NCI-H2029 treated with DMSO at 0.1 percent for 48 hours (cell line): ENCODE results near the gene RBBP4.
"Not testable (repeated sequence)": the region's sequence is repeated elsewhere in the genome, so short reads cannot be mapped to it uniquely, and the experiment has no call there.

Experiments used
- DNase-seq: peaks from one replicate; lab custom pipeline; 2025; lab: John Stamatoyannopoulos, UW

RBBP4 gene

DNA sequence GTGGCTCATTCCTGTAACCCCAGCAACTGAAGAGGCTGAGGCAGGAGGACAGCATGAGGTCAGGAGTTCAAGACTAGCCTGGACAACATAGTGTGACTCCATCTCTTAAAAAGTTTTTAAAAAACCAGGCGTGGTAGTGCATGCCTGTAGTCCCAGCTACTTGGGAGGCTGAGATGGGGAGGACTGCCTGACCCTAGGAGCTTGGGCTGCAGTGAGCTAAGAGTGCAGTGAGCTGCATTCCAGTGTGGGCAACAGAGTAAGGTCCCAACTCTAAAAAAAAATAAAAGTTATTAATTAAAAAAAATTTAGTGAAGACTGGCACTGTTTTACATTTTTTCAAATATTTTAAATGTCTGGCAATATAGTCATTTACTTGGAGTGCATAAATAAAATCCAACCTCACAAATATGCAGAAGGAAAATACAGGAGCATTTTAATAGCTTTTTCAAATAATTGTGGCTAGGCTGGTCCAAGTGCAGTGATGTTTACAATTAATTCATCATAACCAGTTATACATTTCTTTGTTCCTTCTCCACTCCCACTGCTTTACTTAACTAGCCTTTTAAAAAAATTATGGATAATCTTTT, 11.4 kb upstream of the RBBP4 start:
- no peak for DNase-seq

DNA sequence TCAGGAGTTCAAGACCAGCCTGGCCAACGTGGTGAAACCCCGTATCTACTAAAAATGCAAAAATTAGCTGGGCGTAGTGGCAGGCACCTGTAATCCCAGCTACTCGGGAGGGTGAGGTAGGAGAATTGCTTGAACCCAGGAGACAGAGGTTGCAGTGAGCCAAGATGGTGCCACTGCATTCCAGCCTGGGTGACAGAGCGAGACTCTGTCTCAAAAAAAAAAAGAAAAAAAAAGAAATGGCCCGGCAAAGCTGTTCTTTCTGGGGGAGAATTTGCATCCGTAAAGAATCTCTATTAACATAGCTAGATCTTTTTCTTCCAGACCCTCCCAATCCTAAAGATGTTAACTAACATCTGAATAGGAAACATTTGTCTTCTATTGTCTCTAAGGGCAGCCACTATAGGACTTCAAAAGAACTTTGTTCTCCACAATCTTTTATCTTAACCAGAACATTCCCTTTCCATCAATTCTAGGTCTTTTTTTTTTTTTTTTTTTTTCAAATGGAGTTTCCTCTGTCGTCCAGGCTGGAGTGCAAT, 8.6 kb upstream of the RBBP4 start:
- DNase-seq, result not testable (repeated sequence)

DNA sequence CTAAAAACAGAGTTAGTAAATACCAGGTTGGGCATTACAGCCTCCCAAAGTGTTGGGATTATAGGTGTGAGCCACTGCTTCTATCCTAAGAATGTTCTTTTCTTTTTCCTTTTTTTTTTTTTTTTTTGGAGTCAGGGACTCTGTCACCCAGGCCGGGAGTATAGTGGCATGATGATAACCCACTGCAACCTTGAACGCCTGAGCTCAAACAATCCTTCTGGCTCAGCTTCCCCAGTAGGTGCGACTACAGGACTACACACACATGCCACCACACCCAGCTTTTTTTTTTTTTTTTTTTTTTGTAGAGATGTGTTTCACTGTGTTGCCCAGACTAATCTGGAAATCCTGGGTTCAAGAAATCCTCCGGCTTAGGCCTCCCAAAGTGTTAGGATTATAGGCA, 6.6 kb upstream of the RBBP4 start:
- DNase-seq, result no peak

DNA sequence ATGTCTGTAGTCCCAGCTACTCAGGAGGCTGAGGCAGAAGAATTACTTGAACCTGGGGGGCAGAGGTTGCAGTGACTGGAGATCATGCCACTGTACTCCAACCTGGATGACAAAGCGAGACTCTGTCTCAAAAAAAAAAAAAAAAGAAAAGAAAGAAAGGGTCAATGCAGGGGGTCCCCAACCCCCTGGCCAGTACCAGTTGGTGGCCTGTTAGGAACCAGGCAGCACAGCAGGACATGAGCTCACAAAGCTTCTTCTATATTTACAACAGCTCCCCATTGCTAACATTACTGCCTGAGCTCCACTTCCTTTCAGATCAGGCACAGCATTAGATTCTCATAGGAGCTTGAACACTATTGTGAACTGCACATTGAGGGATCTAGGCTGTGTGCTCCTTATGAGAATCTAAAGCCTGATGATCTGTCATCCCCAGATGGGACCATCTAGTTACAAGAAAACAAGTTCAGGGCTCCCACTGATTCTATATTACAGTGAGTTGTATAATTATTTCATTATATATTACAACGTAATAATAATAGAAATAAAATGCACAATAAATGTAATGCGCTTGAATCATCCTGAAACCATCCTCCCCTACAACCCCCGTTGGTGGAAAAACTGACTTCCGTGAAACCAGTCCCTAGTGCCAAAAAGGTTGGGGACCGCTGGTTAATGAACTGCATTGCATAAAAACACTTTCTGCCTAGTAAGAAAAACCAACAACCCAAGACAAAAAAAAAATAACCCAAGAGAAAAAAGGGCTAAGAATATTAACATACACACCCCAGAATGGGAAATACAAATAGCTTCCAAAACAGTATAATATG, 3.5 kb upstream of the RBBP4 start:
- DNase-seq, result no peak

DNA sequence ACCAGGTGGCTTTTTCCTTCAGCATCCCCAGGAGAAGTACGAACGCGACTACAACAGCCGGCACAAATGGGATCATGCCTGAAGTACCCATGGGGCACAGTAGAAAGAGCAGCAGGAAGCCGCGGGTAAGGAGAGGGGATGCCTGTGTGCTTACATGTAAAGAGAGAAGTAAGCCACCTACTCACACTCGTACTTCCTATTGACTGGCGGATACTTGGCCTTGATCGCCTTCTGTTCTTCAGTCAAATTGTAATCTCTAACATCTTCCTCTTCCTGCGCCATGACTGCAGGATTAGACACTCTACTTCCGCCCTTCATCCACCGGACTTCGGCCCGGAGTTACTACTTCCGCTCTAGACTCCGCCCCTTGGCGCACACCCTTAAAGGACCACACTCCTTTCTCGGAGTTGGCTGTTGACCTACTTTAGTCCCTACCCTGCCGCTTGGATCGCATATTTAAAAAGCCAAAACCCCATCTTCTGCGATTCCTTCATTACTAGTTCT, 708 bp upstream of the RBBP4 start, which contains the start of gene ZBTB8OS:
Gene ZBTB8OS, minus strand, starts transcription at position 303 of the 504 bp plus-strand sequence. Its CDS starts 21 bp downstream, at position 282.
- DNase-seq, result peak; percentile 94

DNA sequence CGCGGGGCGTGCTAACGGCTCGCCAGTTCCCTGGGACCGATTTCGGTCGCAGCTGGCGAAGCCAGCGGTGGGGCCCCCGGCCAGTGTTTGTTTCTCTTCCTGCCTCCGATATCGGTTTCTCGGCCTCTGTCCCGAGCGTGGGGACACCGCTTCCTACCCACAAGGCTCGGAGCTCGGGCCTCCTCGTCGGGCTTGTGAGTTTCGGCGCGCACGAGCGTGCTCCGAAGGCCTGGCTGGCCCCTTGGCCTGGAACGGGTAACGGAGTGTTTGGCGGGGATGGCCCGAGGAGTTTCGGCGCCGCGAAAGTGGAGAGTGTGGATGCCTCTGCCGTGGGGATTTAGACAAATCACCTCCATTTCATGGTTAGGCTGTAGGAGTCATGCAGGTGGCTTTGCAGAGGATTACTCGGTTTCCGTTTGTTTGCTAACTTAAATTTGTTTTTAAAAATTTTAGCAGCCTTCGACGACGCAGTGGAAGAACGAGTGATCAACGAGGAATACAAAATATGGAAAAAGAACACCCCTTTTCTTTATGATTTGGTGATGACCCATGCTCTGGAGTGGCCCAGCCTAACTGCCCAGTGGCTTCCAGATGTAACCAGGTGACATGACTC, 559 bp downstream of the RBBP4 start:
- no peak for DNase-seq

DNA sequence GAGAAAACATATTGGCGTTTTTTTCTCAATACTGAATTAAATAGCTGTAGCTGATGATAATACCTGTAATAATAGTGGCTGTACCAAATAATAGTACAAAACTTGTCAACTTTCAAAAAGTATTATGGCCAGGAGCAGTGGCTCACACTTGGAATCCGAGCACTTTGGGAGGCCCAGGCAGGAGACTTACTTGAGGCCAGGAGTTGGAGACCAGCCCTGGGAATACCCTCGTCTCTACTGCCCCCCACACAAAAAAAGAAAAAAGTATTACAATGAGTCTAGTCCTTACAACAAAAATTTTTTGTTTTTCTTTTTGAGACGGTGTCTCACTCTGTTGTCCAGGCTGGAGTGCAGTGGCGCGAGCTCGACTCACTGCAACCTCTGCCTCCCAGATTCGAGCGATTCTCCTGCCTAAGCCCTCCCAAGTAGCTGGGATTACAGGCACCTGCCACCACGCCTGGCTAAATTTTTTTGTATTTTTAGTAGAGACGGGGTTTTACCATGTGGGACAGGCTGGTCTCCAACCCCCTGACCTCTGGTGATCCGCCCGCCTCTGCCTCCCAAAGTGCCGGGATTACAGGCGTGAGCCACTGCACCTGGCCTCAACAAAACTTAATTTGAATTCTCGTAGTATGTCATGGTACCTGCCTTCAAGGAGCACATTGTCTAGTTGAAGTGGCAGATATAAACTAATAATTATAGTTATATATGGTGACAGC, 1.4 kb downstream of the RBBP4 start:
- no peak for DNase-seq

DNA sequence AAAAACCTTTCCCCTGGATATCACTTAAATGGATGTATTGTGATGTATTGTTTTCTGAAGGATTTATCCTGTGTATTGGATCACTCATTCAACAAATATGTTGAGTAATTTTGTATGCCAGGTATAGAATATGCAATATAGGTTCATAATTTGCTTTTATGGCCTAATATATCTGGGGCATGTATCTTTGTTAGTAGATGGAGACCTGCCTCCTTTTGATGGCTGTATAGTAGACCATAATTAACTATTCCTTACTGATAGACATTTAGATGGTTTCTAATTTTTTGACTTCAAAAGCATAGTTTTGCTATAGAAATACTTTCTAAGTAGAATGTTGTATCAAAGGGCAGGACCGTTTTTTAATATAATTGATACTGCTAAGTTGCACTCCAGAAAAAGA, 8.6 kb downstream of the RBBP4 start:
- DNase-seq, result no peak

DNA sequence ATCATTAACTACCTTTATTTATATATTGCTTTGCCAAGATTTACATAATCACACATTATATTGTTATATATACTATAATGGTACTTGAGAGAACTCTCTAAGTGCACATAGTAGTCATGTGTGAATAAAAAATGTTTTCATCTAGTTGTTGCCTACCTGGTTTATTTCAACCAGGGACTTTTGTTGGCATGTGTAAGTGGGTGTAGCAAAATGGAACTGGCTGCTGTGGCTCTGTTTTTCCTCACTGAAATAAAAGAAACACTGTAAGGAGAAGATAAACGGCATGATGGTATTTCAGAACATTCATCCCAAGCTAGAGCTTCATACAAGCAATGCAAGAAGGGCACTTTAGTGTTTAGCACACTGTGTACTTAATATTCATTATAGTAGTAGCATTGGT, 14.9 kb downstream of the RBBP4 start:
- DNase-seq, result no peak

DNA sequence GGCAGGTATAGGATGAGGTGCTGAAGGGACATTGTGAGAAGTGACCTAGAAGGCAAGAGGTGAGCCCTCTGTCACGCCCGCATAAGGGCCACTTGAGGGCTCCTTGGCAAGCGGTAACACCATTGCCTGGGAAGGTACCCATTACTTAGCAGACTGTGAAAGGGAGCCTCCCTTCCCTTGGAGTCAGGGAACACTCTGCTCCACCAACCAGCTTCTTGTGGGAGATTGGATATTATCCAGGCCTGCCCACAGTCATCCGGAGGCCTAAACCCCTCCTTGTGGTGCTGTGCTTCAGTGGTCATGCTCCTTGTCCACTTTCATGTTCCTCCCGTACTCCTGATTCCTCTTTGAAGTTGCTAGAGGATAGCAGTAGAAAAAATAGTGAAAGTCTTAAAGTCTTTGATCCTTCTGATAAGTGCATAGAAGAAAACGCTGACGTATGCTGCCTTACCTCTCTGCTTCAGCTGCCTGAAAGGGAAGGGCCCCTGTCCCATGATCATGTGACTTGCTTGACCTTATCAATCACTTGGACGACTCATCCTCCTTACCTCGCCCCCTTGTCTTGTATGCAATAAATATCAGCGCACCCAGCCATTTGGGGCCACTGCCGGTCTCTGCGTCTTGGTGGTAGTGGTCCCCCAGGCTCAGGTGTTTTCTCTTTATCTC, 16.0 kb downstream of the RBBP4 start:
- DNase-seq, result no peak

DNA sequence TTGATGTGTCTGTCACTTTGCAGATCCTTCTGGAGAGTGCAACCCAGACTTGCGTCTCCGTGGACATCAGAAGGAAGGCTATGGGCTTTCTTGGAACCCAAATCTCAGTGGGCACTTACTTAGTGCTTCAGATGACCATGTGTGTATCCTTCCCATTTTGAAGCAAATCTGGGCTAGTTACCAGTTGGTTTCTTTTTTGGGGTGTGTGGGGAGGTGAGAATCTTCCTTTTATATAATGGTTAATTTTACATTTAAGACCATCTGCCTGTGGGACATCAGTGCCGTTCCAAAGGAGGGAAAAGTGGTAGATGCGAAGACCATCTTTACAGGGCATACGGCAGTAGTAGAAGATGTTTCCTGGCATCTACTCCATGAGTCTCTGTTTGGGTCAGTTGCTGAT, 17.7 kb downstream of the RBBP4 start:
- DNase-seq, result not testable (repeated sequence)

DNA sequence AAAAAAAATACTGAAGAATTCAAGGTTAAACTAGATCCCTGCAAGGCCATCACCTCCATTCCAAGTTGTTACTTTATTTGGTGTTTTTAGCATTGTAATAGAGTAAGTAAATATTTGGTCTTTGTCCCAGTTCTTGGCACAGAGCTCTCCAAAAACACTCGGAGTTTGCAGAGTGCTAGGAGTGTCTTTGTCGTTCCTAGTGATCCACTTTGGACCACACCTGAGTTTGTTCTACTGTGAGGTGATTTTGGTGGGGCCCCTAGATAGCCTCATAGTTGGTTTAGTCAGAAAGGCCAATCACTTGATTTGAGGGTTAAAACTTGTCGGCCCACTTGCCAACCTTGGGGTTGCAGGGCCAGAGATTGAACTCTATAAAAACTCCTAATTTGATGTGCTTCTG, 25.9 kb downstream of the RBBP4 start:
- no peak for DNase-seq

DNA sequence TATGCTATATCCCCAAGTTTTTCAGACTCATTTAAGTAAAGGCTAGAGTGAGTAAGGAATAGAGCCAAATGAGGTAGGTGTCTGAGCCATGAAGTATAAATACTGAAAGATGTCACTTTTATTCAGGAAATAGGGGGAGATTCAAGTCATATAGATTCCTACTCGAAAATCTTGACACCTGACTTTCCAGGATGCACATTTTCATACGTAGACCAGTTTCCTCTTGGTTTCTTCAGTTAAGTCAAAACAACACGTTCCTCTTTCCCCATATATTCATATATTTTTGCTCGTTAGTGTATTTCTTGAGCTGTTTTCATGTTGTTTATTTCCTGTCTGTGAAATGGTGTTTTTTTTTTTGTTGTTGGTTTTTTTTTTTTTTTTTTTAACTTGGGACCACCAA, 29.0 kb downstream of the RBBP4 start:
- DNase-seq, result not testable (repeated sequence)

DNA sequence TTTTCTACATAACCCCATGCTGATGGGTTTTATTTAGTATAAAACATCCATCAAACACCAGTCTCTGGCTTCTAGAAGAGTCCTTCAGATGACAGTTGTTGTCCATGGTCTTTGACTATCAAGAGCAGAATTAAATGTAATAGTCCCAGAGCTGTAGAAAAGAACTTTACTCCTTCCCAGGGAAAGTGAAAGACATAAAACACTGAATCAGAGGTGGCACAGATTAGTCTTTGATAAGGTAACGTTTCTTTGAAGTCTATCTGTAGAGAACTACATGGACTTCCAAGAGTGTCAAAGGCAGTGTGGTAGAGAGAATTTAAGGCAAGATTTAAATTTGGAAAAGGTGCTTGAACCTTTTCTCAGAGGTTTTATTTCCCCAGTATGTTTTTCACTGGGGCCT, 29.6 kb downstream of the RBBP4 start:
- no peak for DNase-seq

DNA sequence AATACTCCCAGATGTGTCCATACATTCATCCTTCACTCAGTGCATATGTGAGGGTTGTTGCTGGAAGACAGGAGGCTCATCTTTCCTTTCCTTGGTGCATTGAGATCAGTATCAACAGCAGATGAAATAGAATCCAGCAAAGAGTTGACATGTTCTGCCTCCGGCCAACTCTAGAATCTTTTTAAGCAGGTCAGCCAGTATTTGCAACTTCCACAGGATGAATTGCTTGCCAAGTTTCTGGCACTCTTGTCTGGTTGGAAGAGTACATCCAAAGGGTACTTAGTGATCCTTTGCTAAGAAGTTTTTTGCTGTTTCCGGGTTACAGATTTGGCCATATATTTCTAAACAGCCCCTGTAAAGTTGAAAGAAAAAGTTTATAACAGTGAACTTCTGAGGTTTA, 30.5 kb downstream of the RBBP4 start:
- no peak for DNase-seq

DNA sequence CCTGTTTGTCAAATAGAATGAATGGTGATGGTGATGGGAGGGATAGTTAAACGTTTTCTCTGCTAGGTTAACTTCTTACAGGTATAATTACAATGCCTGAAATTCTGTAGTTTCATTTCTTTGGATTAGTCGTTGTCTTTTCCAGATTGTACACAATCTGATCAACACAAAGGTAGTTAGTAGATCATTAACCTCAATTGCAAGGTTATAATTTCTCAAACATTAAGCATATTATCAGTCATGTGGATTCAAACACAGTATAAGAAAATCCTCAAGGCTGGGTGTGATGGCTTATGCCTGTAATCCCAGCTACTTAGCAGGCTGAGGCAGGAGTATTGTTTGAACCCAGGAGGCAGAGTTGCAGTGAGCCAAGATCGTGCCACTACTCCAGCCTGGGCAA, 31.0 kb downstream of the RBBP4 start:
- no peak for DNase-seq

DNA sequence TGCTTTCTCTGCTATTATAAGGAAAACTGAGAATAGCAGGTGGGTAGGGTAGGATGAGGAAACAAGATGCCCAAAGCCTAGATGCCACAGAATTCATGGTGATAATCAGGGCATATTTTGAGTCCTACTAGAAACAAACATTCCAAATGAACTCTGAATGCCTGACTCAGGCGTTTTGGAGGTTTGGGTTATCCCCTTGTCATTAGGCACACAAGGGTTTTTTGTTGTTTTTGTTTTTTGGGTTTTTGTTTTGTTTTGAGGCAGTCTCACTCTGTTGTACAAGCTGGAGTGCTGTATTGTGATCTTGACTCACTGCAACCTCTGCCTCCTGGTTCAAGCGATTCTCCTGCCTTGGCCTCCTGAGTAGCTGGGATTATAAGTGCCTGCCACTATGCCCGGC, 32.4 kb downstream of the RBBP4 start:
- DNase-seq, result no peak

DNA sequence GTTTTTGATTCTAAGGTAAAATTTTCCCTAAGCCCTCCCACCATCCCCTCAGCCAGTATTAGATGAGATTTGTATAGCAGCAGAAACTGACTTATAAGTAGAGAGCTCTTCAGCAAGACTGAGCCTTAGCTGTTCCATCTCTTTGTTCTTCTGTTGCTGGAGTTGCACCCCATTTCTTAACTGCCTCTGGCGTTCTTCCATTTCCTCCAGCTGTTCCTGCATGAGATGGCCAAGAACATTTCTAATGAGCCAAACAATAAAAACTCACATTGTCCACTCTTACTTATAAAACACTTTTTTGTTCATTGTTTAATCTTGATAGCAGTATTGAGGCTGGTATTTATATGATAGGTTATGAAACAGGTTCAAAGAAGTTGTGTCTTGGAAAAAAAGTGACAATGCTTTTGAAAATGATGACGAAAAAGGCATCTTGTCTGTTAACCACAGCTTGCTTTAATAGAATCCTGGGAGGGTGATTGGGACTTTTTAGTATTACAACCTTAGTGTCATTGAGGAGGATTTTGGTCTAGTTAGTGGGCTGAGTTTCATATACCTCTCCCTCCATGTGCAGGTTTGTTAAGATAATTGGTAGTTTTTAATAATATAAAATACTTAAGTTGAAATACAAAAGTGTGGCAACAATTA, 33.3 kb downstream of the RBBP4 start:
- no peak for DNase-seq

DNA sequence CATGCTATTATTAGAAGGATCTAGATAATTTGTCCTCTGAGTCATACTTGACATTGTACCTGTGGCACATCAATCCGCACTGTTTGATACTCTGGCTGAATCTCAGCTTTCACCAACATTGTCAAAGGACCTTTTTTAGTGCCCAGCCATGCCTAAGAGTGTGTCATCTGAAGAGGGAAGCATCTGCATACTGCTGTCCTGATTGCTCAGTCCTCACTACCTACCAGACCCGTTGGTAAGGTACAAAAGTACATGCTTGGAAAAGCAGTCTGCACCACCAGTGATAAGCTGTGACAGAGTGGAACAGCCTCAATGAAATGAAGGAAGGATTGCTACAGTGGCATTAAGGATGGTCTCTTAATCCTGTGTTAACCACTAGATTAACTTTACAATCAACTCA, 34.5 kb downstream of the RBBP4 start:
- no peak for DNase-seq

DNA sequence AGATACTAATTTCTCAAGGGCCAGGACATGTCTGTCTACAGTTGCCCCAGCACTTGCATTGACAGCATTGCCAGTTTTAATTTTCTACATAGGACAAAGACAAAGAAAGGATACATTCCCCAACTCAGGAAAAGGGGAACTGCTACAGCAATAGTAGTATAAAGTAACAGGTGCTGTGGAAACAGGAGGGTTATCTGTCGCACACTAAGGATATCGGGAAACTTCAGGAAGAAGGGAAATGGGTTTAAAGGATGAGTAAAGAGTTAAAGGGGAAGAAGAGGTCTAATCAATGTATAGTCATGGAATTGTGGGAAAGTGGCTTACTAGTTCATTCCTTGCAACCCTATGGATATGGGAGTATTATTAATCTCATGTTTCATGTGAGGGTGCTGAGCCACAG, 35.4 kb downstream of the RBBP4 start:
- no peak for DNase-seq
